Measurements from ENCODE around the gene HARS1. TPM values are rescaled to one million over a fixed set of nuclear protein-coding genes. Genes with fewer than 3 reads are reported as not detected.
A peak's percentile ranks its signal among the peaks of the same experiment; 100 is the strongest.

The HARS1 gene
- total and polyA plus RNA-seq, 10 of the 15 experiments (the other 5 are each of a cell fraction or from before 2014, with no cell fraction given): 12.0 to 93.8 (median 76.9) TPM

DNA sequence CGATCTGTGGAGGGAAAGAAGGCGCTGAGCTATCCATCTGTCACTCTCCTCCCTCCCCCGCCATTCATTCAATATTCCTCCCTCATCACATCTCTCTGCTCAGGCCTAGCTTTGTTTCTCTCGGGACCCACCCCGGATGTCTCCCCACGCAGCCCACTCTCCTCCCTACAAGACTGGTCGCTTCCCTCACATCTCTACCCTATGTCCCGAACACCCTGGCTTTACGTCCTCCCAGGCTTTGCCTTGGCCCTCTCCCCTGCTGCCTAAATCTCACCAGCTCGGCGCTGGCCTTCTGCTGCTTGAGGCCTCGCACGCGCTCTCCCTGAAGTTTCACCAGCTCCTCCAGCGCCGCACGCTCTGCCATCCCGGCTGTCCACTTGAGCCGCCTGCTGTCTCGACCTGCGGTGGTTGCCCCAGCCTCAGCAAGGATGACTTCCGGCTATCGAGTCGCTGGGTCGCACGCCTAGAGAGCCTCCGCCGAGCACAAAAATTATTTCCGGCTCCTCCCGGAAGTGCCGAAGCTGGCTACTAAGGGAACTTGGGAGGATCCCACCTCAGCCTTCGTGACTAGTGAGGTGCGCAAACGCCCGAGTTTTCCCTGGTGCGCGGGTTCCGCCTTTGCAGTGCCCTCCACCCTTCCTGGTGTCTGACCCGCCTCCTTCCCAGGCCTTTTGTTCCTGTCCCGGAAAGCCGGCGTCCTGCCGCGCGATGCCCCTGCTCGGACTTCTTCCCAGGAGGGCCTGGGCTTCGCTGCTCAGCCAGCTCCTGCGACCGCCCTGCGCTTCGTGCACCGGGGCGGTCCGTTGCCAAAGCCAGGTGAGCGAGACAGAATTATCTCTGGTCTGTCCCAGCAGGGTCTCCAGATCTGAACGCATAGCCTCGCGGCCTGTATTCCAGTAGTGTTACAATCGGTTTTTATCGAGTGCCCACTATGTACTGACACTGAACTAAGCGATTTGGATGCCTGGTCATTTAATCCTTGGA is at the start of gene HARS1, which contains the start of gene HARS2 (continued):
- peak; percentile 49 for TF ChIP-seq SIX5 (IDR thresholded peaks at IDR 0.05; ENCODE audit: low read depth, low read length, severe bottlenecking)
- TF ChIP-seq IRF4 (IDR thresholded peaks at IDR 0.05; ENCODE audit: low read depth, low read length): no peak
- peak; percentile 92 for TF ChIP-seq SMAD5 (IDR thresholded peaks at IDR 0.05; ENCODE audit: low read depth)
- TF ChIP-seq RFX5 (IDR thresholded peaks at IDR 0.05; ENCODE audit: low read depth, low read length): no peak
- peak; percentile 92 for TF ChIP-seq POLR2AphosphoS5 (IDR thresholded peaks at IDR 0.05; ENCODE audit: low read length)
- peak; percentile 43; the same call in 1 of the 2 replicates for TF ChIP-seq SREBF2 (IDR thresholded peaks at IDR 0.05; ENCODE audit: low read length)
- no peak for TF ChIP-seq SUPT20H (IDR thresholded peaks at IDR 0.05; ENCODE audit: borderline replicate concordance, control insufficient read depth, low read depth, low read length)
- TF ChIP-seq, protein P1, sequence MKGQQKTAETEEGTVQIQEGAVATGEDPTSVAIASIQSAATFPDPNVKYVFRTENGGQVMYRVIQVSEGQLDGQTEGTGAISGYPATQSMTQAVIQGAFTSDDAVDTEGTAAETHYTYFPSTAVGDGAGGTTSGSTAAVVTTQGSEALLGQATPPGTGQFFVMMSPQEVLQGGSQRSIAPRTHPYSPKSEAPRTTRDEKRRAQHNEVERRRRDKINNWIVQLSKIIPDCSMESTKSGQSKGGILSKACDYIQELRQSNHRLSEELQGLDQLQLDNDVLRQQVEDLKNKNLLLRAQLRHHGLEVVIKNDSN (IDR thresholded peaks at IDR 0.05; ENCODE audit: borderline replicate concordance, extremely low read length, insufficient read depth, low read depth, low read length): no peak
- TF ChIP-seq, protein P2, sequence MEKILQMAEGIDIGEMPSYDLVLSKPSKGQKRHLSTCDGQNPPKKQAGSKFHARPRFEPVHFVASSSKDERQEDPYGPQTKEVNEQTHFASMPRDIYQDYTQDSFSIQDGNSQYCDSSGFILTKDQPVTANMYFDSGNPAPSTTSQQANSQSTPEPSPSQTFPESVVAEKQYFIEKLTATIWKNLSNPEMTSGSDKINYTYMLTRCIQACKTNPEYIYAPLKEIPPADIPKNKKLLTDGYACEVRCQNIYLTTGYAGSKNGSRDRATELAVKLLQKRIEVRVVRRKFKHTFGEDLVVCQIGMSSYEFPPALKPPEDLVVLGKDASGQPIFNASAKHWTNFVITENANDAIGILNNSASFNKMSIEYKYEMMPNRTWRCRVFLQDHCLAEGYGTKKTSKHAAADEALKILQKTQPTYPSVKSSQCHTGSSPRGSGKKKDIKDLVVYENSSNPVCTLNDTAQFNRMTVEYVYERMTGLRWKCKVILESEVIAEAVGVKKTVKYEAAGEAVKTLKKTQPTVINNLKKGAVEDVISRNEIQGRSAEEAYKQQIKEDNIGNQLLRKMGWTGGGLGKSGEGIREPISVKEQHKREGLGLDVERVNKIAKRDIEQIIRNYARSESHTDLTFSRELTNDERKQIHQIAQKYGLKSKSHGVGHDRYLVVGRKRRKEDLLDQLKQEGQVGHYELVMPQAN (conservative IDR thresholded peaks at IDR 0.05): peak; percentile 74
- TF ChIP-seq POLR2A (IDR thresholded peaks at IDR 0.05; ENCODE audit: low read depth, low read length): peak; percentile 97
- no peak for TF ChIP-seq FOS (IDR thresholded peaks at IDR 0.05; ENCODE audit: borderline replicate concordance, extremely low read depth, insufficient read length)
- TF ChIP-seq, protein P3, sequence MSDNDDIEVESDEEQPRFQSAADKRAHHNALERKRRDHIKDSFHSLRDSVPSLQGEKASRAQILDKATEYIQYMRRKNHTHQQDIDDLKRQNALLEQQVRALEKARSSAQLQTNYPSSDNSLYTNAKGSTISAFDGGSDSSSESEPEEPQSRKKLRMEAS (IDR thresholded peaks at IDR 0.05; ENCODE audit: low read depth, low read length): peak; percentile 11; the same call in 1 of the 2 replicates
- TF ChIP-seq NFIC (IDR thresholded peaks at IDR 0.05; ENCODE audit: low read depth, low read length): no peak
- peak; percentile 79; the same call in 1 of the 2 replicates for TF ChIP-seq CBX5 (IDR thresholded peaks at IDR 0.05; ENCODE audit: low read depth)
- peak; percentile 70; the same call in 1 of the 2 replicates for TF ChIP-seq MXI1 (IDR thresholded peaks at IDR 0.05; ENCODE audit: low read depth, low read length)
- TF ChIP-seq, protein P4, sequence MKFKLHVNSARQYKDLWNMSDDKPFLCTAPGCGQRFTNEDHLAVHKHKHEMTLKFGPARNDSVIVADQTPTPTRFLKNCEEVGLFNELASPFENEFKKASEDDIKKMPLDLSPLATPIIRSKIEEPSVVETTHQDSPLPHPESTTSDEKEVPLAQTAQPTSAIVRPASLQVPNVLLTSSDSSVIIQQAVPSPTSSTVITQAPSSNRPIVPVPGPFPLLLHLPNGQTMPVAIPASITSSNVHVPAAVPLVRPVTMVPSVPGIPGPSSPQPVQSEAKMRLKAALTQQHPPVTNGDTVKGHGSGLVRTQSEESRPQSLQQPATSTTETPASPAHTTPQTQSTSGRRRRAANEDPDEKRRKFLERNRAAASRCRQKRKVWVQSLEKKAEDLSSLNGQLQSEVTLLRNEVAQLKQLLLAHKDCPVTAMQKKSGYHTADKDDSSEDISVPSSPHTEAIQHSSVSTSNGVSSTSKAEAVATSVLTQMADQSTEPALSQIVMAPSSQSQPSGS (IDR thresholded peaks at IDR 0.05; ENCODE audit: low read length): no peak
- peak; percentile 81 for TF ChIP-seq NR2C1 (IDR thresholded peaks at IDR 0.05)
- no peak for TF ChIP-seq ZNF274 (IDR thresholded peaks at IDR 0.05; ENCODE audit: insufficient read depth, insufficient read length)
- TF ChIP-seq POLR2AphosphoS2 (IDR thresholded peaks at IDR 0.05; ENCODE audit: low read depth, low read length): peak; percentile 77; the same call in 1 of the 2 replicates

Data from GM12878 (cell line).